ENCODE measurements around the gene LAMA3. TPM values are rescaled to one million over a fixed set of nuclear protein-coding genes. Genes with fewer than 3 reads are reported as not detected.
"Not testable (repeated sequence)": the region's sequence is repeated elsewhere in the genome, so short reads cannot be mapped to it uniquely, and the experiment has no call there.

The LAMA3 gene
- total RNA-seq, 4 donors from 2014 or later, result 14.9 to 81.4 (median 69.3) TPM

- H3K9me3 ChIP-seq, result no peaks in the 10 kb centered on the region
- DNase-seq, result no peak
- no peak overlapping the region for H3K4me3 ChIP-seq
- TF ChIP-seq, protein P1, sequence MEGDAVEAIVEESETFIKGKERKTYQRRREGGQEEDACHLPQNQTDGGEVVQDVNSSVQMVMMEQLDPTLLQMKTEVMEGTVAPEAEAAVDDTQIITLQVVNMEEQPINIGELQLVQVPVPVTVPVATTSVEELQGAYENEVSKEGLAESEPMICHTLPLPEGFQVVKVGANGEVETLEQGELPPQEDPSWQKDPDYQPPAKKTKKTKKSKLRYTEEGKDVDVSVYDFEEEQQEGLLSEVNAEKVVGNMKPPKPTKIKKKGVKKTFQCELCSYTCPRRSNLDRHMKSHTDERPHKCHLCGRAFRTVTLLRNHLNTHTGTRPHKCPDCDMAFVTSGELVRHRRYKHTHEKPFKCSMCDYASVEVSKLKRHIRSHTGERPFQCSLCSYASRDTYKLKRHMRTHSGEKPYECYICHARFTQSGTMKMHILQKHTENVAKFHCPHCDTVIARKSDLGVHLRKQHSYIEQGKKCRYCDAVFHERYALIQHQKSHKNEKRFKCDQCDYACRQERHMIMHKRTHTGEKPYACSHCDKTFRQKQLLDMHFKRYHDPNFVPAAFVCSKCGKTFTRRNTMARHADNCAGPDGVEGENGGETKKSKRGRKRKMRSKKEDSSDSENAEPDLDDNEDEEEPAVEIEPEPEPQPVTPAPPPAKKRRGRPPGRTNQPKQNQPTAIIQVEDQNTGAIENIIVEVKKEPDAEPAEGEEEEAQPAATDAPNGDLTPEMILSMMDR (IDR thresholded peaks at IDR 0.05), result no peak
- TF ChIP-seq POLR2A (IDR thresholded peaks at IDR 0.05), result no peak
- H3K4me1 ChIP-seq, result no peaks in the 10 kb centered on the region
- no peaks in the 10 kb centered on the region for H3K36me3 ChIP-seq
- H3K27me3 ChIP-seq, result no peaks in the 10 kb centered on the region
- no peak overlapping the region for H3K27ac ChIP-seq
Measured at GRCh38 chr18:23730857-23731256, 41.6 kb downstream of the LAMA3 start.

DNA sequence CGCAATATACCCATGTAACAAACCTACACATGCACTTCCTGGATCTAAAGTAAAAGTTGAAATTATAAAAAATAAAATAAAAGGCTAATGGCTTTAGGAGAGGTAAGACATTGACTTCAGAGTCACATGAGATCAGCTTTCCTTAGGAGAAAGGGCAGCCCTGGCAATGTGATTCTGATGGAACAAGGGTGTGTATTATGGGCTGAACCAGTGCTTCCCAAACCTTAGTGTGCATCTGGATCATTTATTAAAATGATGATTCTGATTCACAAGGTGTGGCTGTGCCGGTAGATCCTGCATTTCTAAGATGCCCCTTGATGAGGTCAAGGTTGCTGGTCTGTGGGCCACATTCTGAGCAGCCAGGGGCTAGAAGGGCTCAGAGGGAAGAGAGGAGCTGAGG is 42.6 kb downstream of the LAMA3 start:
- H3K27ac ChIP-seq, result no peak overlapping the region
- H3K4me1 ChIP-seq, result no peaks in the 10 kb centered on the region
- H3K9me3 ChIP-seq, result no peaks in the 10 kb centered on the region
- DNase-seq, result no peak
- H3K4me3 ChIP-seq, result no peak overlapping the region
- H3K27me3 ChIP-seq, result no peaks in the 10 kb centered on the region
- no peak for TF ChIP-seq POLR2A (IDR thresholded peaks at IDR 0.05)
- TF ChIP-seq, protein P1 (IDR thresholded peaks at IDR 0.05), result no peak
- H3K36me3 ChIP-seq, result no peaks in the 10 kb centered on the region

DNA sequence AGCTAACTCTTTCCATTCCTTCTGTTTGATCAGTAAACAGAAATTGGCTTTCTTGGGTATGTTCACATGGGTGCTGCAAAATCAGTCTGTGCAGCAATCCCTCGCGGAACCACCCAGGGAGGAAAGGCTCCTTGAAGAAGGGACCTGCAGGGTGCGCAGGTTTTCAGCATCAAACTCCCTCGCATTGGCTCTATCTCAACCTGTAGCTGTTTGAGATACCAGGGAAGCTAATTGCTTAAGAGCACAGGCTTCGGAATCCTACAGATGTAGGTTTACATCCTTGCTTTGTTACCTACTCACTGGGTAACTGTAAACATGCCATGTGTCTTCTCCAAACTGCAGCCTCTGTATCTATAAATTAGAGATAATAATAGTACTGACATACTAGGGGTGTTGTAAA is 43.2 kb downstream of the LAMA3 start:
- no peaks in the 10 kb centered on the region for H3K36me3 ChIP-seq
- H3K27me3 ChIP-seq, result no peaks in the 10 kb centered on the region
- no peak for TF ChIP-seq POLR2A (IDR thresholded peaks at IDR 0.05)
- TF ChIP-seq, protein P1 (IDR thresholded peaks at IDR 0.05), result no peak
- no peak overlapping the region for H3K4me3 ChIP-seq
- DNase-seq, result no peak
- H3K4me1 ChIP-seq, result no peaks in the 10 kb centered on the region
- H3K27ac ChIP-seq, result no peak overlapping the region
- no peaks in the 10 kb centered on the region for H3K9me3 ChIP-seq

GRCh38 chr18:23733265-23733664 is 44.0 kb downstream of the LAMA3 start:
- not testable (repeated sequence) for H3K4me3 ChIP-seq, H3K27ac ChIP-seq, H3K4me1 ChIP-seq, H3K9me3 ChIP-seq, DNase-seq, H3K36me3 ChIP-seq, H3K27me3 ChIP-seq

- Histone ChIP-seq H3K9me3 (no peaks in the 10 kb centered on the region), H3K27ac (no peak overlapping the region), H3K27me3 (no peaks in the 10 kb centered on the region), H3K4me3 (no peak overlapping the region), H3K36me3 (no peaks in the 10 kb centered on the region), H3K4me1 (no peaks in the 10 kb centered on the region)
- no peak for DNase-seq
- TF ChIP-seq, protein P1 (IDR thresholded peaks at IDR 0.05), result no peak
- TF ChIP-seq POLR2A (IDR thresholded peaks at IDR 0.05), result no peak
Measured at GRCh38 chr18:23733895-23734294, 44.6 kb downstream of the LAMA3 start.

- TF ChIP-seq, protein P1 (IDR thresholded peaks at IDR 0.05), result no peak
- no peak for TF ChIP-seq POLR2A (IDR thresholded peaks at IDR 0.05)
- Histone ChIP-seq H3K27ac (no peak overlapping the region), H3K9me3 (no peaks in the 10 kb centered on the region), H3K27me3 (no peaks in the 10 kb centered on the region), H3K4me1 (no peaks in the 10 kb centered on the region), H3K36me3 (no peaks in the 10 kb centered on the region), H3K4me3 (no peak overlapping the region)
- DNase-seq, result no peak
Measured at GRCh38 chr18:23735021-23735464, 45.8 kb downstream of the LAMA3 start.

All from Peyer's patch (tissue), 4 donors.